Esophagus muscularis mucosa (tissue), 3 donors: ENCODE measurements around the gene GLB1L3.

Experiments used
- POLR2AphosphoS5 ChIP-seq, 2 donors: sonication (generic); formaldehyde crosslinking; IDR thresholded peaks; one replicate each; pipeline ENCODE4 v1.6.1; 2017; ENCODE audit warnings: antibody characterized with exemption in 2 of 2
- TF ChIP-seq, protein P1 (sequence below), 3 experiments: fragments of 200-600 bp in 2 of 3; fragments of 450-650 bp in 1 of 3; sonication (generic) in 2 of 3; IDR thresholded peaks; one replicate each; pipeline ENCODE4 v1.5.1; 2017 to 2019; ENCODE audit warnings: antibody characterized with exemption in 3 of 3, mild to moderate bottlenecking in 2 of 3, moderate library complexity in 1 of 3

DNA sequence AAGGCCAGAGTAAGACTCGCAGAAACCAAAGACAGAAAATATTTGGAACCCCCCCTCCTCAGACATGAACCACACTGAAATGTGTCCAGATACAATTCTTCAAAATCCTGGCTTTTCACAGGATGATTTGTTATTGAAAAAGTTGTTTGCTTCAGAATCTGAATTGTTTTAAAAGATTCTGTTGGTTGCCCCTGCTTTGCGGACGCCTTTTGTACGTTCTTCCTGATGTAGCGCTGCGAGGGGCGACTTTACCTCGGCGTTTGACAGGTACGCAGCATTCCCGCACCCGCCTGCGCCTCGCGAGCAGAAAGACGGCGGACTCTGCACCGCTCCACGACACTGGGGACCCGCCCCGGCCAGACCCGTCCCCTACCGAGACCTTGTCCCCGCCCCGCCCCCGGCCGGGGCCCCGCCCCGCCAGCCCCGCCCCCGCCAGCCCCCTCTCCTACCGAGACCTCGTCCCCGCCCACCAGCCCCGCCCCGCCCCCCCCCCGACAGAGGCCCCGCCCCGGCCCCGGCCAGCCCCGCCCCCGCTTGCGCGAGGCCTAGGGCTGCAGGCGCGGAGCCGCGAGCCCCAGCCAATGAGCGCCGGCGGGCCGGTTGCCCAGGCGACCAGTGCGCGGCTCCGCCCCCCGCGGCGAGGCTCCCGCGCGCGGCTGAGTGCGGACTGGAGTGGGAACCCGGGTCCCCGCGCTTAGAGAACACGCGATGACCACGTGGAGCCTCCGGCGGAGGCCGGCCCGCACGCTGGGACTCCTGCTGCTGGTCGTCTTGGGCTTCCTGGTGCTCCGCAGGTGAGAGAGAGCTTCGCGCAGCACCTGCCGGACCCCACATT, 55.4 kb downstream of the GLB1L3 start, which contains the start of gene GLB1L2:
- TF ChIP-seq, protein P1, sequence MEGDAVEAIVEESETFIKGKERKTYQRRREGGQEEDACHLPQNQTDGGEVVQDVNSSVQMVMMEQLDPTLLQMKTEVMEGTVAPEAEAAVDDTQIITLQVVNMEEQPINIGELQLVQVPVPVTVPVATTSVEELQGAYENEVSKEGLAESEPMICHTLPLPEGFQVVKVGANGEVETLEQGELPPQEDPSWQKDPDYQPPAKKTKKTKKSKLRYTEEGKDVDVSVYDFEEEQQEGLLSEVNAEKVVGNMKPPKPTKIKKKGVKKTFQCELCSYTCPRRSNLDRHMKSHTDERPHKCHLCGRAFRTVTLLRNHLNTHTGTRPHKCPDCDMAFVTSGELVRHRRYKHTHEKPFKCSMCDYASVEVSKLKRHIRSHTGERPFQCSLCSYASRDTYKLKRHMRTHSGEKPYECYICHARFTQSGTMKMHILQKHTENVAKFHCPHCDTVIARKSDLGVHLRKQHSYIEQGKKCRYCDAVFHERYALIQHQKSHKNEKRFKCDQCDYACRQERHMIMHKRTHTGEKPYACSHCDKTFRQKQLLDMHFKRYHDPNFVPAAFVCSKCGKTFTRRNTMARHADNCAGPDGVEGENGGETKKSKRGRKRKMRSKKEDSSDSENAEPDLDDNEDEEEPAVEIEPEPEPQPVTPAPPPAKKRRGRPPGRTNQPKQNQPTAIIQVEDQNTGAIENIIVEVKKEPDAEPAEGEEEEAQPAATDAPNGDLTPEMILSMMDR (IDR thresholded peaks at IDR 0.05), result no peak
- peak in 1 of 2 donors; percentile 89 for TF ChIP-seq POLR2AphosphoS5 (IDR thresholded peaks at IDR 0.05)
